Neural crest cell (in vitro differentiated cells): Measurements from ENCODE around the gene MRPL16. TPM values are rescaled to one million over a fixed set of nuclear protein-coding genes. Genes with fewer than 3 reads are reported as not detected.
"Not testable (repeated sequence)": the region's sequence is repeated elsewhere in the genome, so short reads cannot be mapped to it uniquely, and the experiment has no call there.

Experiments used
- DNase-seq: peaks from one replicate; pipeline ENCODE4 v3.0.0; 2021; ENCODE audit warnings: low read depth, mixed read lengths, low spot score
- H3K27ac Mint-ChIP-seq: one replicate; pipeline ENCODE4 v1.8.0; 2021; ENCODE audit warnings: mild to moderate bottlenecking, mixed read lengths; ENCODE audit not compliant: unreplicated experiment
- H3K27me3 Mint-ChIP-seq: 2 replicates; pipeline ENCODE4 v1.8.0; 2021; ENCODE audit warnings: low read depth, mild to moderate bottlenecking, mixed read lengths
- H3K36me3 Mint-ChIP-seq: 2 replicates; pipeline ENCODE4 v1.8.0; 2021; ENCODE audit warnings: low read depth, mild to moderate bottlenecking, mixed read lengths
- H3K4me1 Mint-ChIP-seq: 2 replicates; pipeline ENCODE4 v1.8.0; 2021; ENCODE audit warnings: mixed read lengths
- H3K4me3 Mint-ChIP-seq: one replicate; pipeline ENCODE4 v1.8.0; 2021; ENCODE audit warnings: mild to moderate bottlenecking, mixed read lengths
- H3K9me3 Mint-ChIP-seq: 2 replicates; pipeline ENCODE4 v1.8.0; 2021; ENCODE audit warnings: mixed read lengths
- total RNA-seq: library from RNA; stranded (reverse); gene quantifications from 2 replicates; pipeline ENCODE4 v1.2.1, GENCODE V29; 2021
- TF ChIP-seq, protein P1 (sequence below): fragments of 200-600 bp; sonication (generic); conservative IDR thresholded peaks from 2 replicates; pipeline ENCODE4 v1.5.0; 2021; ENCODE audit warnings: antibody characterized with exemption, mild to moderate bottlenecking

Gene MRPL16
- total RNA-seq, 1 donor from 2014 or later: 44.4 TPM

DNA sequence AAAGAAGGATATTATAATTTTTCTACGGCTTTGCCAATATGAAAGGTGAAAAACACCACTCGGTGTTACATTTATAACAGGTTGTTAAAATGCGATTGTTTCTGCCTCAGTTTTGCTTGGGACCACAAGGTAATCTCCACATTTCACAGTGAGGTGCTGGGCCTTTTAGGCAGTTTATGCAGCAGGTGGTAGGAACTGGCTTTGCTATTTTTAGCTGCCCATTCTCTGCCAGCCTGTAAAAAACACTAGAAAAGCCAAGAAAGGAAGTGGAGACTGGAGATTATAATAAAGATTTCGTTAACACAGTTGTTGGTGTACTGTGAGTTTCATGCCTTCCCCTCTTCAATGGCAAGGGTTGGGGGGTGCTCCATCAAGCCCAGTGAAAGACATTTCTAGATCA, 8.0 kb upstream of the MRPL16 start:
- Mint-ChIP-seq H3K9me3 (no peaks in the 10 kb centered on the region), H3K4me1 (no peaks in the 10 kb centered on the region), H3K27me3 (peaks cover 33% of the 10 kb centered on the region), H3K4me3 (no peak overlapping the region), H3K36me3 (no peaks in the 10 kb centered on the region), H3K27ac (no peak overlapping the region)
- TF ChIP-seq, protein P1, sequence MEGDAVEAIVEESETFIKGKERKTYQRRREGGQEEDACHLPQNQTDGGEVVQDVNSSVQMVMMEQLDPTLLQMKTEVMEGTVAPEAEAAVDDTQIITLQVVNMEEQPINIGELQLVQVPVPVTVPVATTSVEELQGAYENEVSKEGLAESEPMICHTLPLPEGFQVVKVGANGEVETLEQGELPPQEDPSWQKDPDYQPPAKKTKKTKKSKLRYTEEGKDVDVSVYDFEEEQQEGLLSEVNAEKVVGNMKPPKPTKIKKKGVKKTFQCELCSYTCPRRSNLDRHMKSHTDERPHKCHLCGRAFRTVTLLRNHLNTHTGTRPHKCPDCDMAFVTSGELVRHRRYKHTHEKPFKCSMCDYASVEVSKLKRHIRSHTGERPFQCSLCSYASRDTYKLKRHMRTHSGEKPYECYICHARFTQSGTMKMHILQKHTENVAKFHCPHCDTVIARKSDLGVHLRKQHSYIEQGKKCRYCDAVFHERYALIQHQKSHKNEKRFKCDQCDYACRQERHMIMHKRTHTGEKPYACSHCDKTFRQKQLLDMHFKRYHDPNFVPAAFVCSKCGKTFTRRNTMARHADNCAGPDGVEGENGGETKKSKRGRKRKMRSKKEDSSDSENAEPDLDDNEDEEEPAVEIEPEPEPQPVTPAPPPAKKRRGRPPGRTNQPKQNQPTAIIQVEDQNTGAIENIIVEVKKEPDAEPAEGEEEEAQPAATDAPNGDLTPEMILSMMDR: no peak
- no peak for DNase-seq

- not testable (repeated sequence) for H3K36me3 Mint-ChIP-seq, H3K27ac Mint-ChIP-seq, DNase-seq, H3K4me3 Mint-ChIP-seq, H3K9me3 Mint-ChIP-seq, H3K4me1 Mint-ChIP-seq
- peaks cover 44% of the 10 kb centered on the region for H3K27me3 Mint-ChIP-seq
Measured at GRCh38 chr11:59816434-59816833, 5.9 kb upstream of the MRPL16 start.

- Mint-ChIP-seq H3K36me3 (peaks cover 5% of the 10 kb centered on the region), H3K4me3 (no peak overlapping the region)
Measured at GRCh38 chr11:59815754-59816153, 5.2 kb upstream of the MRPL16 start.

GRCh38 chr11:59814021-59814420, 3.4 kb upstream of the MRPL16 start:
- TF ChIP-seq, protein P1: no peak
- H3K27ac Mint-ChIP-seq: no peak overlapping the region
- H3K9me3 Mint-ChIP-seq: peaks cover 5% of the 10 kb centered on the region
- H3K4me3 Mint-ChIP-seq: no peak overlapping the region
- H3K36me3 Mint-ChIP-seq: peaks cover 5% of the 10 kb centered on the region
- H3K4me1 Mint-ChIP-seq: peaks cover 16% of the 10 kb centered on the region
- DNase-seq: no peak
- H3K27me3 Mint-ChIP-seq: peaks cover 47% of the 10 kb centered on the region

More at GRCh38 chr11:59815754-59816153, 5.2 kb upstream of the MRPL16 start:
- peaks cover 49% of the 10 kb centered on the region for H3K27me3 Mint-ChIP-seq
- peaks cover 5% of the 10 kb centered on the region for H3K9me3 Mint-ChIP-seq
- no peak for DNase-seq
- TF ChIP-seq, protein P1: no peak
- H3K27ac Mint-ChIP-seq: no peak overlapping the region
- peaks cover 6% of the 10 kb centered on the region for H3K4me1 Mint-ChIP-seq

- peak overlapping the region; percentile 50 for H3K4me3 Mint-ChIP-seq
- H3K4me1 Mint-ChIP-seq: peaks cover 16% of the 10 kb centered on the region
- H3K27ac Mint-ChIP-seq: no peak overlapping the region
- peaks cover 5% of the 10 kb centered on the region for H3K9me3 Mint-ChIP-seq
- DNase-seq: no peak
- TF ChIP-seq, protein P1: no peak
- peaks cover 5% of the 10 kb centered on the region for H3K36me3 Mint-ChIP-seq
- H3K27me3 Mint-ChIP-seq: peaks cover 44% of the 10 kb centered on the region
Measured at GRCh38 chr11:59813364-59813763, 2.8 kb upstream of the MRPL16 start.

DNA sequence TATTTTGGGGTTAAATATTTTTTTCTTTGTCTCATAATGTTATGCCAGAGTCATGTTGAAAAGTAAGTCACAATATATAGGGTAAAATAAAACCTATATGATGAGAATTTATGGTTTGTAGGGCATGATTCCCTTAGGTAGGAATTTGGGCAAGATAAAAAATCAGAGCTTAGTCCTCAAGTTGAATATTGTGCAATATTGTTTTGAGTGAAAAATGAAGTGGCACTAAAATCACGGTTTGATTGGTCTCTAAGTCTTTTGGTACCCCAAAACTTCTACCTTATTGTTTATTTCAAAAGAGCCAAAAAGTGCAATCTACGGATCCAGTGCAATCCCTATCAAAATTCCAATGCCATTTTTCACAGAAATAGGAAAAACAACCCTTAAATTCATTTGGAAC, 1.6 kb upstream of the MRPL16 start:
- no peak overlapping the region for H3K27ac Mint-ChIP-seq
- H3K9me3 Mint-ChIP-seq: peaks cover 5% of the 10 kb centered on the region
- H3K4me1 Mint-ChIP-seq: peaks cover 16% of the 10 kb centered on the region
- peaks cover 39% of the 10 kb centered on the region for H3K27me3 Mint-ChIP-seq
- DNase-seq: no peak
- TF ChIP-seq, protein P1: no peak
- H3K4me3 Mint-ChIP-seq: peak overlapping the region; percentile 70
- H3K36me3 Mint-ChIP-seq: peaks cover 5% of the 10 kb centered on the region
